OCI-LY7 (cell line): Measurements from ENCODE around the gene HMOX2.

ENCODE experiments used
- CTCF ChIP-seq: fragments of 200-600 bp; sonication (generic); conservative IDR thresholded peaks from 2 replicates; pipeline ENCODE4 v1.5.1; 2014; ENCODE audit warnings: mild to moderate bottlenecking, antibody characterized with exemption, low read length, moderate library complexity, mixed read lengths
- EZH2phosphoT487 ChIP-seq: fragments of 200-600 bp; sonication (generic); IDR thresholded peaks from 2 replicates; pipeline ENCODE4 v1.6.1; 2018; ENCODE audit warnings: low read depth, borderline replicate concordance, mild to moderate bottlenecking, mixed run types, antibody characterized with exemption, low read length, moderate library complexity, mixed read lengths

- TF ChIP-seq CTCF, result no peak
- no peak for TF ChIP-seq EZH2phosphoT487
Observed at GRCh38 chr16:4431023-4431422, 45.2 kb upstream of the HMOX2 start.
